ENCODE data around the gene SLC38A10.

SLC38A10 gene

GRCh38 chr17:81241648-81242420 is 53.3 kb downstream of the SLC38A10 start:
- DNase-seq (ENCODE audit: low read depth, low spot score), result no peak

- DNase-seq (ENCODE audit: low read depth, low spot score), result no peak
Observed at GRCh38 chr17:81241203-81241602, 53.9 kb downstream of the SLC38A10 start.

GRCh38 chr17:81240761-81241160 is 54.3 kb downstream of the SLC38A10 start:
- no peak for DNase-seq (ENCODE audit: low read depth, low spot score)

- no peak for DNase-seq (ENCODE audit: low read depth, low spot score)
Observed at GRCh38 chr17:81239714-81240555, 55.2 kb downstream of the SLC38A10 start.

- DNase-seq (ENCODE audit: low read depth, low spot score), result peak; percentile 98
Observed at GRCh38 chr17:81238815-81239713, 56.0 kb downstream of the SLC38A10 start, which contains the start of the genes NDUFAF8 and TEPSIN. NDUFAF8 (plus strand) TSS chr17:81239318; CDS start chr17:81239364, 46 bp downstream. TEPSIN (minus strand) TSS chr17:81239055; CDS start chr17:81239033, 22 bp downstream.

- DNase-seq (ENCODE audit: low read depth, low spot score), result no peak
Observed at GRCh38 chr17:81238490-81238814, 56.7 kb downstream of the SLC38A10 start.

- DNase-seq (ENCODE audit: low read depth, low spot score), result no peak
Observed at GRCh38 chr17:81237591-81238489, 57.3 kb downstream of the SLC38A10 start.

- no peak for DNase-seq (ENCODE audit: low read depth, low spot score)
Observed at GRCh38 chr17:81236784-81237183, 58.3 kb downstream of the SLC38A10 start.

GRCh38 chr17:81235822-81236740 is 59.0 kb downstream of the SLC38A10 start:
- DNase-seq (ENCODE audit: low read depth, low spot score), result no peak

GRCh38 chr17:81234940-81235821 is 59.9 kb downstream of the SLC38A10 start:
- no peak for DNase-seq (ENCODE audit: low read depth, low spot score)

- no peak for DNase-seq (ENCODE audit: low read depth, low spot score)
Observed at GRCh38 chr17:81234506-81234855, 60.6 kb downstream of the SLC38A10 start.

GRCh38 chr17:81233811-81234505 is 61.1 kb downstream of the SLC38A10 start:
- DNase-seq (ENCODE audit: low read depth, low spot score), result no peak

- DNase-seq (ENCODE audit: low read depth, low spot score), result no peak
Observed at GRCh38 chr17:81233316-81233715, 61.8 kb downstream of the SLC38A10 start.

- no peak for DNase-seq (ENCODE audit: low read depth, low spot score)
Observed at GRCh38 chr17:81232616-81233241, 62.4 kb downstream of the SLC38A10 start.

GRCh38 chr17:81231766-81232581 is 63.1 kb downstream of the SLC38A10 start:
- DNase-seq (ENCODE audit: low read depth, low spot score), result no peak

GRCh38 chr17:81231121-81231645 is 63.9 kb downstream of the SLC38A10 start:
- DNase-seq (ENCODE audit: low read depth, low spot score), result no peak

All from brain pericyte (primary cell).